Endothelial cell of umbilical vein (primary cell): Measurements from ENCODE around the gene LIMK2. TPM values are rescaled to one million over a fixed set of nuclear protein-coding genes. Genes with fewer than 3 reads are reported as not detected.

Experiments
- BruUV-seq: library from RNA; stranded (reverse); fragments of 400-500 nt; replicated peaks from 2 replicates; lab custom pipeline; 2021; lab: Mats Ljungman, UMichigan
- CTCF ChIA-PET: fragments of 300-600, 350-600 bp; sonication (Branson Sonifier 250); formaldehyde crosslinking; loops from one replicate; lab custom pipeline; 2021; ENCODE audit warnings: antibody characterized with exemption, inconsistent platforms; lab: Charles Lee
- POLR2A ChIA-PET: fragments of 300-600, 350-600 bp; sonication (Branson Sonifier 250); formaldehyde crosslinking; loops from one replicate; lab custom pipeline; 2021; ENCODE audit warnings: antibody characterized with exemption, inconsistent platforms; lab: Charles Lee
- DNase-seq: peaks from one replicate; pipeline ENCODE4 v3.0.0-alpha.2; 2011; ENCODE audit warnings: low read depth, low spot score
- FAIRE-seq: peaks from 2 replicates; lab custom pipeline; 2011; peaks lifted over from hg19 to GRCh38; lab: Jason Lieb, UNC
- H2AFZ ChIP-seq: 2 replicates; pipeline ENCODE4 v1.6.0; 2012; ENCODE audit warnings: low read depth, low read length, control low read depth, inconsistent platforms
- H3K27ac ChIP-seq: 2 replicates; pipeline ENCODE4 v1.5.1; 2011; ENCODE audit warnings: low read depth, mild to moderate bottlenecking, control low read depth, low read length, moderate library complexity; ENCODE audit not compliant: insufficient read depth
- H3K27me3 ChIP-seq, 2 experiments: 2 replicates each; pipeline versions ENCODE4 v1.6.0 to v1.6.1; 2011; ENCODE audit warnings: low read length in 2 of 2, mixed read lengths in 1 of 2; ENCODE audit not compliant: control insufficient read depth in 2 of 2, insufficient read depth in 2 of 2
- H3K36me3 ChIP-seq, 2 experiments: 2 replicates in 1 of 2; 3 replicates in 1 of 2; pipeline ENCODE4 v1.5.1; 2011; ENCODE audit warnings: low read length in 2 of 2, mild to moderate bottlenecking in 1 of 2, moderate library complexity in 1 of 2; ENCODE audit not compliant: control insufficient read depth in 2 of 2, insufficient read depth in 2 of 2; ENCODE audit errors: extremely low read depth in 1 of 2
- H3K4me1 ChIP-seq: 3 replicates; pipeline ENCODE4 v1.5.1; 2011; ENCODE audit warnings: mild to moderate bottlenecking, low read length; ENCODE audit not compliant: control insufficient read depth, insufficient read depth; ENCODE audit errors: extremely low read depth
- H3K4me2 ChIP-seq: 2 replicates; pipeline ENCODE4 v1.6.1; 2011; ENCODE audit warnings: low read length, control low read depth, mixed read lengths; ENCODE audit not compliant: insufficient read depth
- H3K4me3 ChIP-seq, 3 experiments: fragments of 200-600 bp in 1 of 3; sonication (generic), shearing (Covaris generic) in 1 of 3; replicated peaks in 1 of 3; 2 replicates each; pipeline ENCODE4 v1.5.1; 2011 to 2016; ENCODE audit warnings: control low read depth in 3 of 3, low read length in 3 of 3, mild to moderate bottlenecking in 2 of 3, inconsistent platforms in 1 of 3, low read depth in 1 of 3, moderate library complexity in 1 of 3; ENCODE audit not compliant: insufficient read depth in 1 of 3
- H3K79me2 ChIP-seq: 2 replicates; pipeline ENCODE4 v1.6.0; 2012; ENCODE audit warnings: low read length, inconsistent platforms; ENCODE audit not compliant: control insufficient read depth, insufficient read depth
- H3K9ac ChIP-seq: replicated peaks from 2 replicates; pipeline ENCODE3; 2011; ENCODE audit warnings: low read length, control low read depth; ENCODE audit not compliant: insufficient read depth; ENCODE audit errors: extremely low read depth
- H3K9me1 ChIP-seq: replicated peaks from 3 replicates; pipeline ENCODE4 v1.6.0; 2011; ENCODE audit warnings: mild to moderate bottlenecking, low read length; ENCODE audit not compliant: control insufficient read depth, insufficient read depth; ENCODE audit errors: extremely low read depth
- H3K9me3 ChIP-seq: replicated peaks from 2 replicates; pipeline ENCODE4 v1.5.1; 2012; ENCODE audit warnings: low read length, inconsistent platforms; ENCODE audit not compliant: control insufficient read depth, insufficient read depth
- H4K20me1 ChIP-seq: replicated peaks from 2 replicates; pipeline ENCODE3; 2011; ENCODE audit warnings: mild to moderate bottlenecking, low read length; ENCODE audit not compliant: control insufficient read depth, insufficient read depth; ENCODE audit errors: extremely low read depth
- FOS ChIP-seq: IDR thresholded peaks from 2 replicates; pipeline ENCODE4 v1.6.1; 2011; ENCODE audit warnings: mild to moderate bottlenecking, low read length, moderate library complexity, borderline replicate concordance; ENCODE audit not compliant: insufficient read depth
- GATA2 ChIP-seq: IDR thresholded peaks from 2 replicates; pipeline ENCODE4 v1.7.0; 2011; ENCODE audit warnings: low read depth, mild to moderate bottlenecking, moderate library complexity, mixed read lengths, low read length; ENCODE audit not compliant: insufficient read length, insufficient read depth
- JUN ChIP-seq: IDR thresholded peaks from 2 replicates; pipeline ENCODE4 v1.6.1; 2011; ENCODE audit warnings: borderline replicate concordance, low read depth; ENCODE audit not compliant: insufficient read length, insufficient read depth
- MYC ChIP-seq: IDR thresholded peaks from one replicate; pipeline ENCODE4 v1.6.1; 2011; ENCODE audit warnings: mild to moderate bottlenecking, low read depth, low read length
- POLR2A ChIP-seq: IDR thresholded peaks from 2 replicates; pipeline ENCODE4 v1.6.1; 2012; ENCODE audit warnings: low read depth, mild to moderate bottlenecking, control low read depth, low read length
- dilution Hi-C: fragments of 300-500 bp; cut with MboI; formaldehyde crosslinking; loops from one replicate; pipeline ENCODE4 v1.15.0; 2019; ENCODE audit warnings: low sequenced_read_pairs; ENCODE audit not compliant: extremely low pct_ligation_motif_present
- intact Hi-C: fragments of 100-400 bp; cut with micrococcal nuclease; formaldehyde crosslinking; loops from one replicate; pipeline ENCODE4 v1.10.0; 2022
- polyA plus RNA-seq, 4 experiments: library from polyadenylated mRNA; depleted of rRNA in 3 of 4; stranded (reverse) in 3 of 4; unstranded in 1 of 4; fragments of >200 nt; gene quantifications; 2 replicates each; pipeline versions ENCODE4 v1.2.1 to v1.2.3, GENCODE V29; 2011 to 2012; ENCODE audit warnings: missing spikeins in 1 of 4
- total RNA-seq: library from RNA; stranded (reverse); gene quantifications from 2 replicates; pipeline ENCODE4 v1.2.3, GENCODE V29; 2021
- TF ChIP-seq, protein P1 (sequence below), 2 donors: IDR thresholded peaks; 1 replicate in 1 of 2; 2 replicates in 1 of 2; pipeline ENCODE4 v1.5.1; 2011; ENCODE audit warnings: low read length in 2 of 2, mild to moderate bottlenecking in 2 of 2, moderate library complexity in 2 of 2, control low read depth in 1 of 2, inconsistent platforms in 1 of 2, low read depth in 1 of 2; ENCODE audit not compliant: insufficient read depth in 1 of 2; ENCODE audit errors: extremely low read depth in 1 of 2

LIMK2 gene
- total and polyA plus RNA-seq, 2 donors (not counting 3 experiments of a cell fraction or from before 2014, with no cell fraction given): 23.2 to 76.7 TPM

DNA sequence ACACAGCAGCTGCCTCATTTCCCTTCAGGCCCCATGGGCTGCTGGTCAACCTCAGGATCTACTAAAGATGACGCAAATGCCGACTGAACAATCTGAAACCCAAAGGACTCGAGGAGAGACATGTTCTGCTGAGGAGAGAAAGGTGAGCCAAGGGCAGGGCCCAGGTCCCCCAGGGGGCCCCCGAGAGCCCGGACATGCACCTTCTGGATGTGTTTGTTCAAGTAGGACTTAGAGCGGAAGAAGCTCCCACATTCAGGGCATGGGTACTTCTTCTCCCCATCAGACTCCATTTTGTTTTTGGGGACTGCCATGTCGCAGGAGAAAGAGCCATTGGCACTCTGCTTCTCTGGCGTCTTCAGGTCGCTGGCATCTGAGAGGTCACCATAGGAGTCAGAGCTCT is 114.8 kb downstream of the LIMK2 start:
- Histone ChIP-seq H3K27ac (no peak overlapping the region), H3K79me2 (no peaks in the 10 kb centered on the region), H3K9me1 (no peaks in the 10 kb centered on the region), H3K9ac (no peak overlapping the region), H3K36me3 (peaks cover 12 to 40% of the 10 kb centered on the region in 2 experiments), H3K9me3 (no peaks in the 10 kb centered on the region), H3K27me3 (no peaks in the 10 kb centered on the region), H4K20me1 (no peaks in the 10 kb centered on the region), H2AFZ (no peak overlapping the region), H3K4me2 (no peak overlapping the region), H3K4me3 (no peak overlapping the region), H3K4me1 (no peaks in the 10 kb centered on the region)
- no peak for FAIRE-seq
- TF ChIP-seq JUN: no peak
- TF ChIP-seq, protein P1, sequence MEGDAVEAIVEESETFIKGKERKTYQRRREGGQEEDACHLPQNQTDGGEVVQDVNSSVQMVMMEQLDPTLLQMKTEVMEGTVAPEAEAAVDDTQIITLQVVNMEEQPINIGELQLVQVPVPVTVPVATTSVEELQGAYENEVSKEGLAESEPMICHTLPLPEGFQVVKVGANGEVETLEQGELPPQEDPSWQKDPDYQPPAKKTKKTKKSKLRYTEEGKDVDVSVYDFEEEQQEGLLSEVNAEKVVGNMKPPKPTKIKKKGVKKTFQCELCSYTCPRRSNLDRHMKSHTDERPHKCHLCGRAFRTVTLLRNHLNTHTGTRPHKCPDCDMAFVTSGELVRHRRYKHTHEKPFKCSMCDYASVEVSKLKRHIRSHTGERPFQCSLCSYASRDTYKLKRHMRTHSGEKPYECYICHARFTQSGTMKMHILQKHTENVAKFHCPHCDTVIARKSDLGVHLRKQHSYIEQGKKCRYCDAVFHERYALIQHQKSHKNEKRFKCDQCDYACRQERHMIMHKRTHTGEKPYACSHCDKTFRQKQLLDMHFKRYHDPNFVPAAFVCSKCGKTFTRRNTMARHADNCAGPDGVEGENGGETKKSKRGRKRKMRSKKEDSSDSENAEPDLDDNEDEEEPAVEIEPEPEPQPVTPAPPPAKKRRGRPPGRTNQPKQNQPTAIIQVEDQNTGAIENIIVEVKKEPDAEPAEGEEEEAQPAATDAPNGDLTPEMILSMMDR (IDR thresholded peaks at IDR 0.05; ENCODE audit: extremely low read depth in 1 of 2, insufficient read depth in 1 of 2, low read depth in 1 of 2, low read length in 2 of 2): no peak
- no peak for TF ChIP-seq FOS
- TF ChIP-seq POLR2A: no peak
- TF ChIP-seq MYC: no peak
- TF ChIP-seq GATA2: no peak
- intact Hi-C loops: no loop called here
- ChIA-PET CTCF (interaction anchor here (1.3 kb wide), 1 partner anchor 14 kb away, joined by 5 read pairs; no protein-coding TSS in a partner anchor), POLR2A (no interaction called here)
- BruUV-seq: no TSS peak
- no peak for DNase-seq
- dilution Hi-C loops: no loop called here
